Nucleus accumbens (tissue), 56 donors: ENCODE data around the gene ZDHHC7.

Source experiments
- DNase-seq, 56 donors: peaks; one replicate each; lab custom pipeline; 2025; lab: John Stamatoyannopoulos, UW

The ZDHHC7 gene

GRCh38 chr16:84926462-84926861, 84.9 kb downstream of the ZDHHC7 start:
- no peak for DNase-seq

GRCh38 chr16:84925773-84926372, 85.5 kb downstream of the ZDHHC7 start:
- no peak for DNase-seq

- DNase-seq = peak in 25 of 56 donors; percentile 5 to 69 (median 20)
Measured at GRCh38 chr16:84925092-84925772, 86.1 kb downstream of the ZDHHC7 start.

- DNase-seq = no peak
Measured at GRCh38 chr16:84924331-84925091, 86.8 kb downstream of the ZDHHC7 start.
